H9 (cell line): ENCODE measurements around the gene TRIM59. TPM values are rescaled to one million over a fixed set of nuclear protein-coding genes. Genes with fewer than 3 reads are reported as not detected.

Experiments
- DNase-seq: peaks from one replicate; pipeline ENCODE4 v3.0.0-alpha.2; 2017
- H2AFZ ChIP-seq: one replicate; pipeline ENCODE4 v1.6.1; 2013; ENCODE audit warnings: mild to moderate bottlenecking, low read length, control low read depth, moderate library complexity
- H2AK5ac ChIP-seq: 2 replicates; pipeline ENCODE4 v1.6.1; 2013; ENCODE audit warnings: low read length, control low read depth, mixed read lengths; ENCODE audit not compliant: insufficient read length
- H2BK120ac ChIP-seq: one replicate; pipeline ENCODE4 v1.6.1; 2013; ENCODE audit warnings: low read depth, mild to moderate bottlenecking, low read length, control low read depth, inconsistent platforms; ENCODE audit not compliant: poor library complexity, severe bottlenecking
- H2BK12ac ChIP-seq: 2 replicates; pipeline ENCODE4 v1.6.1; 2013; ENCODE audit warnings: low read length, control low read depth, mixed read lengths, low read depth; ENCODE audit not compliant: insufficient read length
- H2BK15ac ChIP-seq: 2 replicates; pipeline ENCODE4 v1.6.1; 2013; ENCODE audit warnings: low read depth, low read length, control low read depth
- H2BK20ac ChIP-seq: one replicate; pipeline ENCODE4 v1.6.1; 2013; ENCODE audit warnings: low read depth, mild to moderate bottlenecking, low read length, control low read depth, inconsistent platforms; ENCODE audit not compliant: poor library complexity, severe bottlenecking
- H2BK5ac ChIP-seq: 2 replicates; pipeline ENCODE4 v1.6.1; 2013; ENCODE audit warnings: low read length, control low read depth, mixed read lengths; ENCODE audit not compliant: insufficient read length
- H3K14ac ChIP-seq: 2 replicates; pipeline ENCODE4 v1.6.1; 2013; ENCODE audit warnings: low read length, control low read depth; ENCODE audit not compliant: insufficient read depth
- H3K18ac ChIP-seq: 2 replicates; pipeline ENCODE4 v1.6.1; 2013; ENCODE audit warnings: low read depth, mild to moderate bottlenecking, mixed read lengths, low read length, control low read depth; ENCODE audit not compliant: insufficient read length
- H3K23ac ChIP-seq: 2 replicates; pipeline ENCODE4 v1.6.1; 2013; ENCODE audit warnings: low read length, control low read depth, mixed read lengths, low read depth; ENCODE audit not compliant: insufficient read length
- H3K23me2 ChIP-seq: 2 replicates; pipeline ENCODE4 v1.6.1; 2013; ENCODE audit warnings: low read depth, mild to moderate bottlenecking, mixed read lengths, low read length, control low read depth; ENCODE audit not compliant: insufficient read length, poor library complexity, severe bottlenecking
- H3K27ac ChIP-seq: 2 replicates; pipeline ENCODE4 v1.5.1; 2013; ENCODE audit warnings: low read length, control low read depth, mixed read lengths, low read depth; ENCODE audit not compliant: insufficient read length
- H3K27me3 ChIP-seq: 2 replicates; pipeline ENCODE4 v1.6.1; 2013; ENCODE audit warnings: low read length, control low read depth, inconsistent platforms; ENCODE audit not compliant: insufficient read depth
- H3K4ac ChIP-seq: 2 replicates; pipeline ENCODE4 v1.6.1; 2013; ENCODE audit warnings: low read depth, mild to moderate bottlenecking, control low read depth, inconsistent platforms, low read length, moderate library complexity
- H3K4me1 ChIP-seq: 2 replicates; pipeline ENCODE4 v1.6.1; 2013; ENCODE audit warnings: low read length, control low read depth, inconsistent platforms; ENCODE audit not compliant: insufficient read depth
- H3K4me2 ChIP-seq: 2 replicates; pipeline ENCODE4 v1.6.1; 2013; ENCODE audit warnings: low read length, control low read depth, mixed read lengths; ENCODE audit not compliant: insufficient read length, insufficient read depth
- H3K56ac ChIP-seq: 2 replicates; pipeline ENCODE4 v1.6.1; 2013; ENCODE audit warnings: low read depth, mild to moderate bottlenecking, mixed read lengths, low read length, control low read depth; ENCODE audit not compliant: insufficient read length
- H3K79me1 ChIP-seq: 2 replicates; pipeline ENCODE4 v1.6.1; 2013; ENCODE audit warnings: low read depth, mild to moderate bottlenecking, moderate library complexity, low read length, control low read depth, inconsistent platforms; ENCODE audit not compliant: insufficient read depth, poor library complexity, severe bottlenecking
- H3K79me2 ChIP-seq: 2 replicates; pipeline ENCODE4 v1.6.1; 2013; ENCODE audit warnings: low read length, control low read depth, inconsistent platforms; ENCODE audit not compliant: insufficient read depth
- H3K9ac ChIP-seq: 2 replicates; pipeline ENCODE4 v1.6.1; 2013; ENCODE audit warnings: low read length, control low read depth, mixed read lengths; ENCODE audit not compliant: insufficient read length; ENCODE audit errors: extremely low read depth
- H3K9me3 ChIP-seq: one replicate; pipeline ENCODE4 v1.6.1; 2013; ENCODE audit warnings: low read depth, low read length, inconsistent platforms; ENCODE audit not compliant: control insufficient read depth
- H3T11ph ChIP-seq: one replicate; pipeline ENCODE4 v1.6.1; 2013; ENCODE audit warnings: mild to moderate bottlenecking, low read length, control low read depth, inconsistent platforms
- H4K20me1 ChIP-seq: one replicate; pipeline ENCODE4 v1.6.1; 2013; ENCODE audit not compliant: control insufficient read depth, insufficient read length, insufficient read depth
- H4K5ac ChIP-seq: 2 replicates; pipeline ENCODE4 v1.6.1; 2013; ENCODE audit warnings: low read depth, mild to moderate bottlenecking, mixed read lengths, low read length, control low read depth; ENCODE audit not compliant: insufficient read length
- H4K8ac ChIP-seq: replicated peaks from 2 replicates; pipeline ENCODE4 v1.6.1; 2013; ENCODE audit warnings: low read length, control low read depth, mixed read lengths, low read depth; ENCODE audit not compliant: insufficient read length
- H4K91ac ChIP-seq: 2 replicates; pipeline ENCODE4 v1.6.1; 2013; ENCODE audit warnings: low read depth, mild to moderate bottlenecking, moderate library complexity, mixed read lengths, low read length, control low read depth; ENCODE audit not compliant: insufficient read length
- H3K27ac Mint-ChIP-seq, 3 experiments: 2 replicates in 2 of 3; 3 replicates in 1 of 3; pipeline ENCODE4 v1.8.0; 2020 to 2021; ENCODE audit warnings: mixed read lengths in 3 of 3, mild to moderate bottlenecking in 1 of 3, moderate library complexity in 1 of 3
- H3K27me3 Mint-ChIP-seq: 2 replicates; pipeline ENCODE4 v1.8.0; 2021; ENCODE audit warnings: low read depth, mild to moderate bottlenecking, moderate library complexity, mixed read lengths
- H3K36me3 Mint-ChIP-seq, 3 experiments: 2 replicates in 2 of 3; 3 replicates in 1 of 3; pipeline ENCODE4 v1.8.0; 2020 to 2021; ENCODE audit warnings: low read depth in 3 of 3, mixed read lengths in 3 of 3; ENCODE audit not compliant: insufficient read depth in 1 of 3
- H3K4me1 Mint-ChIP-seq, 2 experiments: 2 replicates each; pipeline ENCODE4 v1.8.0; 2020; ENCODE audit warnings: mixed read lengths in 2 of 2
- H3K4me3 Mint-ChIP-seq, 2 experiments: 2 replicates in 1 of 2; 3 replicates in 1 of 2; pipeline ENCODE4 v1.8.0; 2020 to 2021; ENCODE audit warnings: mild to moderate bottlenecking in 2 of 2, mixed read lengths in 2 of 2, moderate library complexity in 1 of 2
- H3K9me3 Mint-ChIP-seq, 2 experiments: 2 replicates in 1 of 2; 3 replicates in 1 of 2; pipeline ENCODE4 v1.8.0; 2020; ENCODE audit warnings: mild to moderate bottlenecking in 2 of 2, mixed read lengths in 2 of 2, moderate library complexity in 1 of 2
- WGBS: extraction: QIAGEN DNeasy Blood & Tissue Kit; methylation state at CpG from one replicate; pipeline ENCODE4 v1.1.7; 2013; ENCODE audit warnings: missing lambda C conversion rate, low lambda C conversion rate, mixed read lengths; ENCODE audit not compliant: insufficient read length; ENCODE audit errors: extremely low coverage; 5-methylcytosine and 5-hydroxymethylcytosine counted together
- long read RNA-seq: library from polyadenylated mRNA; unstranded; transcript quantifications from one replicate; pipeline ENCODE4 v2.0.0, GENCODE V29; 2020
- total RNA-seq: library from RNA; stranded (reverse); gene quantifications from 2 replicates; pipeline ENCODE4 v1.2.1, GENCODE V29; 2021
- TF ChIP-seq, protein P1 (sequence below): fragments of 200-600 bp; sonication (generic); conservative IDR thresholded peaks from 3 replicates; pipeline ENCODE4 v1.8.0; 2021; ENCODE audit warnings: antibody characterized with exemption, mild to moderate bottlenecking

The TRIM59 gene
- 44.9 and 47.6 TPM in 2 replicates for total RNA-seq
- long read RNA-seq, transcript TRIM59-201 (3 exons, 3,867 nt): major isoform, 48 of 80 reads
- long read RNA-seq, transcript TRIM59-206 (3 exons, 577 nt): minor isoform, 5 of 80 reads
- long read RNA-seq, partial matches to known transcripts: 2 of 80 reads
- long read RNA-seq, other reads (novel, unspliced or antisense): 19 of 80 reads

DNA sequence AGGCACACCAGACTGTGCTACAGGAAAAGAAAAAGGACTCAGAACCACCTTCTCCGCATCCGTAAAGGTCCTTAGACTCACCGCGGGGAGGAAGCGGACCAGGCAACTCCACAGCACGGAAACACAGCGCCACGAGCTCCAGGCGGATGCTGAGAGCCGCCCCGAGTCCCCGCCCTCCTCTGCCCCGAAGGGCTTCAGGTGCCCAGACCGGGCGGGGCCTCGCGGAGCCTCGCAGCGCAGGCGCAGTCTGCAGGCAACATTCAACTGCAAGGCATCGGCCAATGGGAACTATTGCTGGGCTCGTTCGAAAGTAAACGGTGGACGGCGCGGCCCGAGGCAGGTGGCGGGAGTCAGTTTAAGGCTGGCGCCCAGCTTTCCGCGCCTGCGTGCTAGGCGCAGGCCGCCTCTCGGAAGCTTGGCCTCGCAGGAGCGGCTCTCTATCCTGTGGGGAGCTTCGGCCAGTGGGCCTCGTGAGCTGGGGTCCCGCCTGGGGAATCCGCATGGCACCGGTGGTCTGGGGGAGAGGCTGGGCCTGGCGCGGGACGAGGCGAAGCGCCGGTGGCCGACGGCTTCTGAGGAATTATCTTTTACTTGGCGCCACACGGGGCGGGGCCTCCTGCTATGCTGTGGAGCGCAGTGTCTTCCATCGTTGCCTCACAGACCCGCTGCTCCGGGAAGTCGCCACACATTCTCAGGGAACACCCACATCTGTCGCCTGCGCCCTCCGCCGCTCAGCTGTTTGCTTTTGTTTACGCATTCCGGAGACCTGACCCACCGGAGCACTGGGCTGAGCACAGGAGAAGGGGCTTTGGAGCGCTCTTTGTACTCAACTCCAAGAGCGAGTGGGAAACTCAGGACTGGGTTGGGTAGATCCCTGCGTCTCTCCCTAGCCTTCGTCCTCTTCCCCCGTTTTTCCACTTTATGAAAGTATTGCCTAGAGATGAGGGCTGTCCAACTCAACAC lies at the start of gene TRIM59:
Gene TRIM59 (minus strand): TSS at position 151 of the 963 bp plus-strand sequence. CDS start 10,603 bp downstream, outside the sequence.
- H3K27me3 Mint-ChIP-seq: no peaks in the 10 kb centered on the region; the same call in none of the 2 replicates
- H3K36me3 Mint-ChIP-seq: peaks cover 19 to 33% (median 20%) of the 10 kb centered on the region in 3 experiments
- TF ChIP-seq, protein P1, sequence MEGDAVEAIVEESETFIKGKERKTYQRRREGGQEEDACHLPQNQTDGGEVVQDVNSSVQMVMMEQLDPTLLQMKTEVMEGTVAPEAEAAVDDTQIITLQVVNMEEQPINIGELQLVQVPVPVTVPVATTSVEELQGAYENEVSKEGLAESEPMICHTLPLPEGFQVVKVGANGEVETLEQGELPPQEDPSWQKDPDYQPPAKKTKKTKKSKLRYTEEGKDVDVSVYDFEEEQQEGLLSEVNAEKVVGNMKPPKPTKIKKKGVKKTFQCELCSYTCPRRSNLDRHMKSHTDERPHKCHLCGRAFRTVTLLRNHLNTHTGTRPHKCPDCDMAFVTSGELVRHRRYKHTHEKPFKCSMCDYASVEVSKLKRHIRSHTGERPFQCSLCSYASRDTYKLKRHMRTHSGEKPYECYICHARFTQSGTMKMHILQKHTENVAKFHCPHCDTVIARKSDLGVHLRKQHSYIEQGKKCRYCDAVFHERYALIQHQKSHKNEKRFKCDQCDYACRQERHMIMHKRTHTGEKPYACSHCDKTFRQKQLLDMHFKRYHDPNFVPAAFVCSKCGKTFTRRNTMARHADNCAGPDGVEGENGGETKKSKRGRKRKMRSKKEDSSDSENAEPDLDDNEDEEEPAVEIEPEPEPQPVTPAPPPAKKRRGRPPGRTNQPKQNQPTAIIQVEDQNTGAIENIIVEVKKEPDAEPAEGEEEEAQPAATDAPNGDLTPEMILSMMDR: no peak
- H3K4me1 Mint-ChIP-seq: peaks cover 21 to 29% of the 10 kb centered on the region in 2 experiments
- H2BK20ac ChIP-seq: no peak within 1 kb of the TSS
- no peaks in the 10 kb centered on the region for H4K20me1 ChIP-seq
- peak within 1 kb of the TSS; percentile 97 for H3K14ac ChIP-seq
- H4K5ac ChIP-seq: no peak within 1 kb of the TSS
- H3K9ac ChIP-seq: peak within 1 kb of the TSS; percentile 92
- H3K9me3 ChIP-seq: no peaks in the 10 kb centered on the region
- H2AFZ ChIP-seq: no peak within 1 kb of the TSS
- H3K4ac ChIP-seq: no peak within 1 kb of the TSS; the same call in 1 of the 2 replicates
- peak; percentile 99 for DNase-seq
- H3K27ac ChIP-seq: peak within 1 kb of the TSS; percentile 84
- peak within 1 kb of the TSS; percentile 0 for H2BK5ac ChIP-seq
- H3K4me1 ChIP-seq: no peaks in the 10 kb centered on the region
- no peak within 1 kb of the TSS for H3K56ac ChIP-seq
- no peak within 1 kb of the TSS for H3T11ph ChIP-seq
- no peak within 1 kb of the TSS for H2BK120ac ChIP-seq
- H3K79me1 ChIP-seq: no peaks in the 10 kb centered on the region
- H3K27me3 ChIP-seq: no peaks in the 10 kb centered on the region
- peak within 1 kb of the TSS; percentile 96 to 97 for H3K4me3 Mint-ChIP-seq
- no peak within 1 kb of the TSS for H2BK12ac ChIP-seq
- peaks cover 8% of the 10 kb centered on the region for H3K23me2 ChIP-seq
- WGBS: no CpG with 5 or more reads among the region's 71 CpGs
- H2BK15ac ChIP-seq: no peak within 1 kb of the TSS
- H3K23ac ChIP-seq: no peak within 1 kb of the TSS
- no peak within 1 kb of the TSS for H2AK5ac ChIP-seq
- H3K79me2 ChIP-seq: peaks cover 24% of the 10 kb centered on the region; the same call in 1 of the 2 replicates
- H3K4me2 ChIP-seq: peak within 1 kb of the TSS; percentile 71
- peak within 1 kb of the TSS; percentile 99 to 100 (median 99) for H3K27ac Mint-ChIP-seq
- H4K8ac ChIP-seq: no peak within 1 kb of the TSS
- H4K91ac ChIP-seq: no peak within 1 kb of the TSS
- H3K18ac ChIP-seq: peak within 1 kb of the TSS; percentile 97
- H3K9me3 Mint-ChIP-seq: peaks cover 0 to 10% of the 10 kb centered on the region in 2 experiments; a peak in 2 of 5 replicates
